Measurements from ENCODE around the gene PGAP3.

The PGAP3 gene

GRCh38 chr17:39621523-39622379, 66.1 kb downstream of the PGAP3 start:
- Histone ChIP-seq H3K4me1 (peaks cover 8% of the 10 kb centered on the region), H3K27me3 (ENCODE audit: control insufficient read depth, insufficient read depth, low read length) (peaks cover 2% of the 10 kb centered on the region), H3K4me3 (ENCODE audit: low read depth, low read length) (no peak overlapping the region), H3K4me2 (ENCODE audit: low read length) (peak overlapping the region; percentile 29), H3K9me3 (ENCODE audit: control insufficient read depth, low read length) (no peaks in the 10 kb centered on the region), H3K36me3 (ENCODE audit: control insufficient read depth, insufficient read depth, low read length) (no peaks in the 10 kb centered on the region), H2AFZ (peak overlapping the region; percentile 59), H3K9ac (no peak overlapping the region), H3K27ac (no peak overlapping the region), H3K79me2 (no peaks in the 10 kb centered on the region)
- peak; percentile 100 for TF ChIP-seq CTCF (IDR thresholded peaks at IDR 0.05)

Data from parathyroid adenoma (tissue), 2 donors.